Natural killer cell treated with Interleukin-12 subunit alpha and Interleukin-12 subunit beta and Interleukin-15 and Interleukin-18, amount 100 ng/mL, for 72 hours (primary cell): ENCODE data around the gene CDC25B. TPM values are rescaled to one million over a fixed set of nuclear protein-coding genes. Genes with fewer than 3 reads are reported as not detected.

Experiments
- ATAC-seq, 2 donors: fragments of 150-1000 bp; cut with Tn5 transposase in 1 of 2; sonication (Bioruptor Pico), chemical (Tn5 transposase) in 1 of 2; 2 replicates each; pipeline ENCODE4 v1.10.0; 2021
- DNase-seq: peaks from one replicate; pipeline ENCODE4 v3.0.0; 2022; ENCODE audit warnings: low spot score
- H3K27ac Mint-ChIP-seq, 2 donors: 1 replicate in 1 of 2; 2 replicates in 1 of 2; pipeline ENCODE4 v1.8.0; 2022; ENCODE audit warnings: mixed read lengths in 2 of 2, mild to moderate bottlenecking in 1 of 2, moderate library complexity in 1 of 2
- H3K27me3 Mint-ChIP-seq, 2 donors: 1 replicate in 1 of 2; 2 replicates in 1 of 2; pipeline ENCODE4 v1.8.0; 2022; ENCODE audit warnings: mixed read lengths in 2 of 2
- H3K36me3 Mint-ChIP-seq: one replicate; pipeline ENCODE4 v1.8.0; 2022; ENCODE audit warnings: mixed read lengths
- H3K4me1 Mint-ChIP-seq, 2 donors: 1 replicate in 1 of 2; 2 replicates in 1 of 2; pipeline ENCODE4 v1.8.0; 2022; ENCODE audit warnings: low read depth in 2 of 2, mixed read lengths in 2 of 2, mild to moderate bottlenecking in 1 of 2
- H3K4me3 Mint-ChIP-seq: one replicate; pipeline ENCODE4 v1.8.0; 2022; ENCODE audit warnings: mixed read lengths
- H3K9me3 Mint-ChIP-seq: 2 replicates; pipeline ENCODE4 v1.8.0; 2022; ENCODE audit warnings: mixed read lengths
- total RNA-seq, 2 donors: library from RNA; stranded (reverse); gene quantifications; one replicate each; pipeline ENCODE4 v1.2.3, GENCODE V29; 2022

The CDC25B gene
- total RNA-seq, 2 donors from 2014 or later, result 38.9 to 84.1 TPM

DNA sequence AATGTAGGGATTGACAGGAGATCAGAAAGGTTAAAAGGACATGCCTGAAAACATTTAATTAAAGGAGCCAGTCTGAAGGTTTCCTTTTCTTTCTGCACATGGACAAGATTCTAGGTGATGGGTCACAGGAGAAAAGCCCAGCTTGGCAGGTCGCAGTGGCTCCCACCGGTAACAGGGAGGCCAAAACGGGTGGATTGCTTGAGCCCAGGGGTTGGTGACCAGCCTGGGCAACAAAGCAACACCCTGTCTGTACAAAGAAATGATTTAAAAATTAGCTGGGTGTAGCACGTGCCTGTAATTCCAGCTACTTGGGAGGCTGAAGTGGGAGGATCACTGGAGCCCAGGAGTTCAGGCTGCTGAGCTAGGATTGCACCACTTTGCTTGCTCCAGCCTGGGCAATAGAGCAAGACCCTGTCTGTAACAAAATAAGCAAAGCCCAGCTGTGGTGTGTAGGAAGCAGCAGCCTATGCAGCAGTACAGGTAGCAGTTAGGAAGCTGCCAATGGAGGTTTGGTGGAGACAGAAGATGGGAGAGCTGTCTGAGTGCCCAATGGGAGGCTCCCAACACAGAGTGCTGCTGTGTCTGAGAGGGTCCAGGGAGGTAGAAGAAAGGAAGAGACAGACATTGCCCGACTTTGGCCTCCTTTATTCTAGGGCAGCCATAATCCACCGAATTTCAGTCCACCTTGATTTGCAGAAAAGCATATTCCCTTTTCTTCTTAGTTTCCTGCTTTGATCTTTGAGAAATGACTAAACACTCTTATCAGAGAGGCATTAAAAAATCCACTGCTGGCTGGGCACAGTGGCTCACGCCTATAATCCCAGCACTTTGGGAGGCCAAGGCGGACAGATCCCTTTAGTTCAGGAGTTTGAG is 17.1 kb downstream of the CDC25B start:
- no peak for DNase-seq
- peaks cover 46% of the 10 kb centered on the region in 2 donors for H3K4me1 Mint-ChIP-seq

DNA sequence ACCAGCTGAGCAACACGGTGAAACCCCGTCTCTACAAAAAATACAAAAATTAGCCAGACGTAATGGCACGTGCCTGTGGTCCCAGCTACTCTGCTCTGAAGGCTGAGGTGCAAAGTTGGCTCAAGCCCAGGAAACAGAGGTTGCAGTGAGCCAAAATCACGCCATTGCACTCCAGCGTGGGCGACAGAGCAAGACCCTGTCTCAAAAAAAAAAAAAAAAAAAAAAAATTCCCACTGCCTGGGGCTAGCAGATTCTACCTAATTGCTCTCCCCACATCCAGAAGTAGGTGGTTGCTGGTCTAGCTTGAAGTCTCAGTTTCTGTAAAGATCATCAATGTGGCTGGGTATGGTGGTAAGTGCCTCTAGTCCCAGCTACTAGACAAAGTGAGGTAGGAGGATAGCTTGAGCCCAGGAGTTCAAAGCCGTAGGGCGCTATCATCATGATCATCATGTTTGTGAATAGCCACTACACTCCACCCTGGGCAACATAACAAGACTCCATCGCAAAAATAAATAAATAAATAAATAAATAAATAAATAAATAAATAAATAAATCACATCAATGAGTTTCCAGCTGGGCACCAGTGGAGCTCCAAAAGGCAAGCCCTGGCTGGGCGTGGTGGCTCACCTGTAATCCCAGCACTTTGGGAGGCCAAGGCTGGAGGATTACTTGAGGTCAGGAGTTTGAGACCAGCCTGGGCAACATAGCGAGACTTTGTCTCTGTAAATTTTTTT is 17.9 kb downstream of the CDC25B start:
- Mint-ChIP-seq H3K27me3 (no peaks in the 10 kb centered on the region), H3K27ac (peak overlapping the region in 1 of 2 donors; percentile 86), H3K4me3 (no peak overlapping the region), H3K9me3 (no peaks in the 10 kb centered on the region), H3K4me1 (peaks cover 49 to 50% of the 10 kb centered on the region in 2 donors), H3K36me3 (no peaks in the 10 kb centered on the region)
- DNase-seq (no peak), ATAC-seq (no peak)

More for the DNA sequence above, 17.1 kb downstream of the CDC25B start:
- H3K36me3 Mint-ChIP-seq, result no peaks in the 10 kb centered on the region
- no peaks in the 10 kb centered on the region for H3K9me3 Mint-ChIP-seq
- no peak overlapping the region for H3K4me3 Mint-ChIP-seq
- H3K27me3 Mint-ChIP-seq, result no peaks in the 10 kb centered on the region
- ATAC-seq, result no peak
- H3K27ac Mint-ChIP-seq, result peak overlapping the region; percentile 86 to 94

DNA sequence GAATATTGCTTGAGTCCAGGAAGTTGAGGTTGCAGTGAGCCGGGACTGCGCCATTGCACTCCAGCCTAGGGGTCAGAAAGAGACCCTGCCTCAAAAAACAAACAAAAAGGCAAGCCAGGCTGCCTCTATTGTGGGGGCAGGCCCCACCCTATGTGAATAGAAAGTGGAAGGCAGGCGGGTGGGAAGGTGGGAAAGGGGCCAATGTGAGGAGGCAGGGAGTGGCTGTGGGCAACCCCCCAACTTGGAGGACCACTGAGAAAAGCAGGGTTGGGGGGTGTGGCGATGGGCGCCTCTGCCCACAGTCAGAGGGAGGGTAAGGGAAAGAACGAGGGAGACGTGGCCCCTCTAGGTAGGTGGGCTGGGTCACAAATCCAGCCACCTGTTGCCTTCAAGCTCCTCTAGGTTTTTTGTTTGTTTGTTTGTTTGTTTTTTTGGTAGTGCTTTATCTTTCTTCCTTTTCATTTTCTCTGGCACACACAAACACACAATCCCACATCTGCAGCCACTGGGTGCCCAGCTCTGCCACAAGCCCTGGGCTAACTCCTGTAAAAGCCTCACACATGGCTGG is 18.9 kb downstream of the CDC25B start:
- DNase-seq (no peak), ATAC-seq (no peak)
- no peaks in the 10 kb centered on the region for H3K36me3 Mint-ChIP-seq
- peaks cover 52 to 57% of the 10 kb centered on the region in 2 donors for H3K4me1 Mint-ChIP-seq
- H3K27me3 Mint-ChIP-seq, result no peaks in the 10 kb centered on the region
- H3K9me3 Mint-ChIP-seq, result no peaks in the 10 kb centered on the region
- H3K4me3 Mint-ChIP-seq, result peak overlapping the region; percentile 51
- H3K27ac Mint-ChIP-seq, result peak overlapping the region; percentile 38 to 82

DNA sequence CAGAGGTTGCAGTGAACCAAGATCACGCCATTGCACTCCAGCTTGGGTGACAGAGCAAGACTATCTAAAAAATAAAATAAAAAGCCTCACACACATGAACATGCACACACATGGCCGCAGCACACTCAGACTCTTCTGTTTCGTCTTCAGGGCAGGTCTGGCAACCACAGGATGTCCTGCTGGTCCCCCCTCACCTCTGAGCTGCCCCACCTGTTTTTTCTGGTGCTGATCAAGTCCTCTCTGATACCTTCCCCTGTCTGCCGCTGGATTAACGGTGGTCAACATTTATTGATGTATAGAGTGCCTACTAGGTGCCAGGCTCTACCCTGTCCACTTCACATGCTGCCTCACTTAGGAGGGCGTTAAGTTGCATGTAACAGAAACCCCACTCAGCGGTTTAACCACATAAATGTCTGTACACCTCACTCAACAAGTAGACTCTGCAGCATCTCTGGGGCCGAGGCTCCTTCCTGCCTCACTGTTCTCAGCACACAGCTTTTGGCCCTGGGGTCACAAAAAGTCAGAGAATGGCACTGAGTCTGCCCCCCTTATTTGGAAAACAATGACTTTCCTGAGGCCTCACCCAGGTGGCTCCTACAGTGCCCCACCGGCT is 19.7 kb downstream of the CDC25B start:
- DNase-seq (no peak), ATAC-seq (peak in 1 of 2 donors; percentile 15)
- no peaks in the 10 kb centered on the region for H3K27me3 Mint-ChIP-seq
- no peaks in the 10 kb centered on the region for H3K9me3 Mint-ChIP-seq
- H3K36me3 Mint-ChIP-seq, result no peaks in the 10 kb centered on the region
- H3K27ac Mint-ChIP-seq, result peak overlapping the region; percentile 38 to 82
- peaks cover 50 to 60% of the 10 kb centered on the region in 2 donors for H3K4me1 Mint-ChIP-seq
- peak overlapping the region; percentile 76 for H3K4me3 Mint-ChIP-seq

DNA sequence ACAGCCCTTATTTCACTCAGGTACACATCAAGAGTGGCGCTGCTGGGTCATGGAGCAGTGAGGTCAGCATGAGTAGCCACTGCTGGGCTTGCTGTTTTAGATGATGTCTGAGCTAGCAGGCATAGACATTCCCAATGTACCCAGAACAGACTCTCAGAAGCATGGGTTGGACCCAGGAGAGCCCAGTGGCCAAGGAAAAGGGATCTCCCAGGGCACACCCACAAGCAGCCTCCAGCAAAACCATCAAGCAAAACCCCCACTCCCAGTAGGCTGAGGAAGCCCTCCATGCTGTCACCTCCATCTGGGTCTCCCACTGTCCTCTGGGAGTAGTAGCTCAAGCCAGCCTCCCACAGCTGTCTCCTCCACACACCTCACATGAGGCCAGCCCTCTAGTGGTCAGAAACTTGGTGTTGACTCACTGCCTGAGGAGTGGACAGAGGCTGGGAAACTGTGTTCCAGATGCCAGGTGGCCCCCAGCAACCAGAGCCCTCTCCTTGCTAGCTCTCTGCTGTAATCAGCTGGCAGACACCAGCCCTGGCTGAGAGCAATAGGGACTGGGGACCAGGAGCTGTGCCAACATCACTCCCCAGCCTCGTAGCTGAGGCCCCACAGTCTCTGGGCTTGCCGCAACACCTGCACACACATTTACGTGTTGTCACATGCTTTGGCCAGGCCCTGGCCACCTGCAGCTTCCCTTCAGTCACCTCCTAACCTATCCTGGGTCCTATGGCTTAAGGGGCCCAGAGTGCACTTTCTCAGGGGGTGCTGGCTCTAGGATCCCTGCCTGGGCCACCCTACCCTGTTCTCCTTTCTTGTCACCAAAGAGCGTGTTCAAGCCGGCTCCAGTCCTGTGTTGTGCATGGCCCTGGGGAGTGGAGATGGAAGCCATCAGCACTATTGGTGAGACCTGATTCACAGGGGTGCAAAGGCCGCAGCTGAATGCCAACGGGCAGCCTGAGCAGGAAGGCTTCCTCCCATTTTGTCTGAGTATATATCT is 22.3 kb downstream of the CDC25B start:
- DNase-seq, result no peak
- H3K9me3 Mint-ChIP-seq, result no peaks in the 10 kb centered on the region
- no peaks in the 10 kb centered on the region for H3K27me3 Mint-ChIP-seq
- peaks cover 37 to 48% of the 10 kb centered on the region in 2 donors for H3K4me1 Mint-ChIP-seq
- no peak for ATAC-seq
- peak overlapping the region; percentile 93 to 95 for H3K27ac Mint-ChIP-seq
- H3K4me3 Mint-ChIP-seq, result peak overlapping the region; percentile 58
- H3K36me3 Mint-ChIP-seq, result no peaks in the 10 kb centered on the region

DNA sequence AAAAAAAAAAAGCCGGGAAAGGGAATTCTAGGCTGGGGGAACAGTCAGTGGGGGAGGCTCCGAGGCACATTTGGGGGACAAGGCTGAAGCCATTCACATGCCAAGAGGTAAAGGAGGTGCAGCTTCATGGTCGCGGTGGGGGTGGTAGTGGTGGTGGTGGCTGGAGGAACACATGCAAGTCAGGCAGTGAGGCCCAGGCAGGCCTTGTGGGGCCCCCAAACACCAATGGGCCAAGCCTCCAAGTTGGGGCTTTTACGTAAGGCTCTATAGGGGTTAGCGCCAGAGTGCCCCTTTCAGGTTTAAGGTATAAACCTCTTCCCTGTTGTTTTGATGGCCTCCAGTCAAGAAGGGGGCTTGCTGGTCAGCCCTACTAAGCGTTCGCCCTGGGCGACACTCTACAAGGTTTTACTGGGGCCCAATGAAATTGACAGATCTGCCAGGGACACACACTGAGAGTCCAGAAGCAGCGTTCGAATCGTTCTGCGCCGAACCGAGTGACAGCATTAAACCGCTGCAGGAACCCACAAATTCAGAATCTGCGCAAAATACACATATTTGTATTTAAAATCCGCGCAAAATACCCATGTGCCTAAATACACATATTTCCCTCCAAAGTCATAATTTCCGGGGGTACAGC is 23.4 kb downstream of the CDC25B start:
- no peak for DNase-seq
- Mint-ChIP-seq H3K27me3 (no peaks in the 10 kb centered on the region), H3K4me1 (peaks cover 35 to 47% of the 10 kb centered on the region in 2 donors), H3K4me3 (peak overlapping the region; percentile 94), H3K36me3 (no peaks in the 10 kb centered on the region), H3K27ac (peak overlapping the region; percentile 93 to 95), H3K9me3 (no peaks in the 10 kb centered on the region)
- ATAC-seq, result no peak

- Mint-ChIP-seq H3K9me3 (no peaks in the 10 kb centered on the region), H3K4me1 (peaks cover 33 to 44% of the 10 kb centered on the region in 2 donors)
Observed at GRCh38 chr20:3820048-3820900, 24.2 kb downstream of the CDC25B start, which contains the start of gene AP5S1. TSS of gene AP5S1 (plus strand) at chr20:3820547. CDS start at chr20:3822118, 1,571 bp downstream.

GRCh38 chr20:3820901-3821727 is 25.0 kb downstream of the CDC25B start:
- Mint-ChIP-seq H3K4me3 (peak overlapping the region; percentile 94), H3K9me3 (no peaks in the 10 kb centered on the region), H3K4me1 (peaks cover 26 to 36% of the 10 kb centered on the region in 2 donors), H3K36me3 (no peaks in the 10 kb centered on the region), H3K27ac (peak overlapping the region; percentile 93 to 95), H3K27me3 (no peaks in the 10 kb centered on the region)
- no peak for ATAC-seq
- peak; percentile 23 for DNase-seq

More at GRCh38 chr20:3820048-3820900, 24.2 kb downstream of the CDC25B start, which contains the start of gene AP5S1:
- Mint-ChIP-seq H3K4me3 (peak within 1 kb of the TSS; percentile 94), H3K27ac (peak within 1 kb of the TSS; percentile 93 to 95), H3K27me3 (no peaks in the 10 kb centered on the region), H3K36me3 (no peaks in the 10 kb centered on the region)
- peak; percentile 90 to 93 for ATAC-seq
- peak; percentile 98 for DNase-seq

DNA sequence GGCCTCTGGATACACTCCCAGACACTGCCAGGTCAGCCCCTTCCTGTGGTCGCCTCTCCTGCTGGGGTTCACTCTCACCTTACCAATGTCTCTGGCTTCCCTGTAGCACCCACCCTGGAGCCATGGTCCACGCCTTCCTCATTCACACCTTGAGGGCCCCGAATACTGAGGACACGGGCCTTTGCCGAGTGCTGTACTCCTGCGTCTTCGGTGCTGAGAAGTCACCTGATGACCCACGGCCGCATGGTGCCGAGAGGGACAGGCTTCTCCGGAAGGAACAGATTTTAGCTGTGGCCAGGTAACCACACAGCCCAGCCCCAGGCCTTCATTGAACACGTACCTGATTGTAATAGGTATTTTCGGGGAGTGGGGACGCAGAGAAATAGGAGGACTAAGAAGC is 25.9 kb downstream of the CDC25B start:
- peak overlapping the region; percentile 93 to 95 for H3K27ac Mint-ChIP-seq
- peak; percentile 35 for DNase-seq
- peaks cover 28% of the 10 kb centered on the region in 2 donors for H3K4me1 Mint-ChIP-seq
- H3K4me3 Mint-ChIP-seq, result peak overlapping the region; percentile 94
- no peaks in the 10 kb centered on the region for H3K36me3 Mint-ChIP-seq
- H3K27me3 Mint-ChIP-seq, result no peaks in the 10 kb centered on the region
- ATAC-seq, result no peak
- no peaks in the 10 kb centered on the region for H3K9me3 Mint-ChIP-seq

GRCh38 chr20:3823881-3824280 is 27.8 kb downstream of the CDC25B start:
- H3K4me1 Mint-ChIP-seq, result peaks cover 23 to 26% of the 10 kb centered on the region in 2 donors
- peak; percentile 47 for DNase-seq
- H3K4me3 Mint-ChIP-seq, result no peak overlapping the region
- no peaks in the 10 kb centered on the region for H3K27me3 Mint-ChIP-seq
- ATAC-seq, result no peak
- H3K27ac Mint-ChIP-seq, result no peak overlapping the region
- H3K36me3 Mint-ChIP-seq, result no peaks in the 10 kb centered on the region
- H3K9me3 Mint-ChIP-seq, result no peaks in the 10 kb centered on the region

GRCh38 chr20:3825526-3825925 is 29.4 kb downstream of the CDC25B start:
- Mint-ChIP-seq H3K4me1 (peaks cover 16 to 18% of the 10 kb centered on the region in 2 donors), H3K27ac (no peak overlapping the region), H3K4me3 (no peak overlapping the region), H3K9me3 (no peaks in the 10 kb centered on the region), H3K36me3 (no peaks in the 10 kb centered on the region), H3K27me3 (no peaks in the 10 kb centered on the region)
- peak; percentile 12 for DNase-seq
- ATAC-seq, result no peak
